Testis (tissue), 2 donors: ENCODE measurements around the gene SLX9.

Experiments
- CTCF ChIP-seq, 3 experiments: fragments of 450-650 bp in 2 of 3; fragments of 200-600 bp in 1 of 3; sonication (generic) in 1 of 3; IDR thresholded peaks; one replicate each; pipeline ENCODE4 v1.5.1; 2016 to 2019; ENCODE audit warnings: antibody characterized with exemption in 3 of 3, mild to moderate bottlenecking in 2 of 3, moderate library complexity in 1 of 3
- POLR2A ChIP-seq: fragments of 450-650 bp; IDR thresholded peaks from one replicate; pipeline ENCODE4 v1.6.1; 2017; ENCODE audit warnings: antibody characterized with exemption, mild to moderate bottlenecking, moderate library complexity

DNA sequence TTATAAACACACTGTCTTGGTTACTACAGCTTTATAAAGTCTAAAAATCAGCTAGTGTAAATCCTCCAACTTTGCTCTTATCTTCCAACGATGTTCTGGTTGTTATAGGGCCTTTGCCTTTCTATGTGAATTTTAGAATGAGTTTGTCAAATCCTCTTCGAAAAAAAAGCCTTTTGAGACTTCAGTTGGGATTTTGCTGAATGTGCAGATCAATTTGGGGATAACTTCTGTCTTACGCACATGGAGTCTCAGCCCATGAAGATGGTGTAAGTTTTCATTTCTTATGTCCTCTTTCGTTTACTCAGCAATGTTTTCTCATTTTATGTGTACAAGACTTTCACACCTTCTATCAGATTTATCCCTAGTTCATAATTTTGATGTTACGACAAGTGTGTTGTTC, 69.8 kb downstream of the SLX9 start:
- TF ChIP-seq CTCF (IDR thresholded peaks at IDR 0.05), result no peak
- TF ChIP-seq POLR2A, result no peak
